CD14-positive monocyte (primary cell): ENCODE results near the gene PGAP6. TPM values are rescaled to one million over a fixed set of nuclear protein-coding genes. Genes with fewer than 3 reads are reported as not detected.
A peak's percentile ranks its signal among the peaks of the same experiment; 100 is the strongest.

Experiments used
- DNase-seq, 3 donors: peaks; one replicate each; pipeline ENCODE4 v3.0.0-alpha.2; 2011 to 2022
- H2AFZ ChIP-seq: 2 replicates; pipeline ENCODE4 v1.6.0; 2012; ENCODE audit warnings: mild to moderate bottlenecking, low read depth, low read length, inconsistent platforms; ENCODE audit not compliant: insufficient read depth, poor library complexity, severe bottlenecking
- H3K27ac ChIP-seq, 2 donors: 1 replicate in 1 of 2; 2 replicates in 1 of 2; pipeline ENCODE4 v1.5.1; 2012 to 2013; ENCODE audit warnings: low read length in 2 of 2, control low read depth in 1 of 2, inconsistent platforms in 1 of 2, low read depth in 1 of 2, mild to moderate bottlenecking in 1 of 2
- H3K27me3 ChIP-seq, 2 donors: one replicate each; pipeline versions ENCODE4 v1.6.0 to v1.6.1; 2011 to 2013; ENCODE audit warnings: low read length in 2 of 2; ENCODE audit not compliant: control insufficient read depth in 2 of 2, insufficient read depth in 2 of 2
- H3K36me3 ChIP-seq, 2 donors: replicated peaks in 1 of 2; 1 replicate in 1 of 2; 2 replicates in 1 of 2; pipeline versions ENCODE4 v1.5.1 to v1.6.1; 2012 to 2013; ENCODE audit warnings: low read length in 2 of 2, control low read depth in 1 of 2, inconsistent platforms in 1 of 2, mild to moderate bottlenecking in 1 of 2; ENCODE audit not compliant: insufficient read depth in 2 of 2, control insufficient read depth in 1 of 2
- H3K4me1 ChIP-seq, 2 donors: 1 replicate in 1 of 2; 2 replicates in 1 of 2; pipeline versions ENCODE4 v1.5.1 to v1.6.1; 2012 to 2013; ENCODE audit warnings: low read length in 2 of 2, control low read depth in 1 of 2, inconsistent platforms in 1 of 2, mild to moderate bottlenecking in 1 of 2, moderate library complexity in 1 of 2; ENCODE audit not compliant: insufficient read depth in 2 of 2, control insufficient read depth in 1 of 2
- H3K4me2 ChIP-seq: replicated peaks from 2 replicates; pipeline ENCODE3; 2012; ENCODE audit warnings: low read length, moderate library complexity, mild to moderate bottlenecking; ENCODE audit not compliant: poor library complexity, severe bottlenecking; ENCODE audit errors: extremely low read depth
- H3K4me3 ChIP-seq, 3 experiments: fragments of 200-600 bp in 1 of 3; sonication (generic) in 1 of 3; replicated peaks in 1 of 3; 1 replicate in 2 of 3; 2 replicates in 1 of 3; pipeline ENCODE4 v1.5.1; 2011 to 2013; ENCODE audit warnings: low read length in 3 of 3, mild to moderate bottlenecking in 3 of 3, control low read depth in 2 of 3, low read depth in 2 of 3, inconsistent platforms in 1 of 3, moderate library complexity in 1 of 3
- H3K79me2 ChIP-seq: 2 replicates; pipeline ENCODE4 v1.6.0; 2012; ENCODE audit warnings: mild to moderate bottlenecking, control low read depth, inconsistent platforms, low read length, moderate library complexity; ENCODE audit not compliant: insufficient read depth
- H3K9ac ChIP-seq: 2 replicates; pipeline ENCODE4 v1.6.0; 2017; ENCODE audit warnings: low read length, mild to moderate bottlenecking; ENCODE audit not compliant: insufficient read depth, poor library complexity, severe bottlenecking
- H3K9me3 ChIP-seq, 2 donors: replicated peaks in 1 of 2; 1 replicate in 1 of 2; 2 replicates in 1 of 2; pipeline versions ENCODE4 v1.5.1 to v1.6.1; 2012 to 2013; ENCODE audit warnings: low read length in 2 of 2, control low read depth in 1 of 2; ENCODE audit not compliant: control insufficient read depth in 1 of 2, insufficient read depth in 1 of 2
- H4K20me1 ChIP-seq: 2 replicates; pipeline ENCODE4 v1.6.0; 2012; ENCODE audit warnings: mild to moderate bottlenecking, low read length, control low read depth, moderate library complexity; ENCODE audit not compliant: insufficient read depth
- H3K27ac Mint-ChIP-seq, 7 donors: one replicate each; pipeline ENCODE4 v1.8.0; 2020; ENCODE audit warnings: mild to moderate bottlenecking in 7 of 7, mixed read lengths in 7 of 7, moderate library complexity in 6 of 7, inconsistent platforms in 2 of 7
- H3K27me3 Mint-ChIP-seq, 3 donors: one replicate each; pipeline ENCODE4 v1.8.0; 2021 to 2022; ENCODE audit warnings: low read depth in 3 of 3, mild to moderate bottlenecking in 3 of 3, mixed read lengths in 3 of 3, moderate library complexity in 3 of 3, inconsistent platforms in 1 of 3
- H3K36me3 Mint-ChIP-seq, 2 donors: one replicate each; pipeline ENCODE4 v1.8.0; 2020; ENCODE audit warnings: mixed read lengths in 2 of 2, inconsistent platforms in 1 of 2, mild to moderate bottlenecking in 1 of 2
- H3K4me1 Mint-ChIP-seq: one replicate; pipeline ENCODE4 v1.8.0; 2020; ENCODE audit warnings: mild to moderate bottlenecking, mixed read lengths
- H3K4me3 Mint-ChIP-seq, 2 donors: one replicate each; pipeline ENCODE4 v1.8.0; 2020; ENCODE audit warnings: mild to moderate bottlenecking in 2 of 2, mixed read lengths in 2 of 2, moderate library complexity in 1 of 2
- H3K9me3 Mint-ChIP-seq, 7 donors: one replicate each; pipeline ENCODE4 v1.8.0; 2020 to 2022; ENCODE audit warnings: mixed read lengths in 7 of 7, mild to moderate bottlenecking in 6 of 7, moderate library complexity in 6 of 7, inconsistent platforms in 2 of 7
- WGBS: methylation state at CpG from one replicate; pipeline ENCODE4 v1.1.5; 2013; ENCODE audit warnings: missing lambda C conversion rate; ENCODE audit not compliant: insufficient coverage; 5-methylcytosine and 5-hydroxymethylcytosine counted together
- intact Hi-C, 2 donors: fragments of 100-400 bp; cut with micrococcal nuclease; formaldehyde crosslinking; loops; one replicate each; pipeline versions ENCODE4 v1.15.0 to v1.15.1; 2023
- polyA plus RNA-seq, 3 donors: library from polyadenylated mRNA; depleted of rRNA in 1 of 3; unstranded in 2 of 3; stranded (reverse) in 1 of 3; fragments of 300-500 nt in 2 of 3; fragments of >200 nt in 1 of 3; fragmentation: Illumina TruSeq in 2 of 3; gene quantifications; 1 replicate in 2 of 3; 2 replicates in 1 of 3; pipeline ENCODE4 v1.2.3, GENCODE V29; 2012 to 2021
- TF ChIP-seq, protein P1 (sequence below): fragments of 200-600 bp; IDR thresholded peaks from one replicate; pipeline ENCODE4 v1.8.0; 2022; ENCODE audit warnings: antibody characterized with exemption, mild to moderate bottlenecking

The PGAP6 gene
- polyA plus RNA-seq, 3 donors = 18.2 to 137 (median 39.8) TPM

DNA sequence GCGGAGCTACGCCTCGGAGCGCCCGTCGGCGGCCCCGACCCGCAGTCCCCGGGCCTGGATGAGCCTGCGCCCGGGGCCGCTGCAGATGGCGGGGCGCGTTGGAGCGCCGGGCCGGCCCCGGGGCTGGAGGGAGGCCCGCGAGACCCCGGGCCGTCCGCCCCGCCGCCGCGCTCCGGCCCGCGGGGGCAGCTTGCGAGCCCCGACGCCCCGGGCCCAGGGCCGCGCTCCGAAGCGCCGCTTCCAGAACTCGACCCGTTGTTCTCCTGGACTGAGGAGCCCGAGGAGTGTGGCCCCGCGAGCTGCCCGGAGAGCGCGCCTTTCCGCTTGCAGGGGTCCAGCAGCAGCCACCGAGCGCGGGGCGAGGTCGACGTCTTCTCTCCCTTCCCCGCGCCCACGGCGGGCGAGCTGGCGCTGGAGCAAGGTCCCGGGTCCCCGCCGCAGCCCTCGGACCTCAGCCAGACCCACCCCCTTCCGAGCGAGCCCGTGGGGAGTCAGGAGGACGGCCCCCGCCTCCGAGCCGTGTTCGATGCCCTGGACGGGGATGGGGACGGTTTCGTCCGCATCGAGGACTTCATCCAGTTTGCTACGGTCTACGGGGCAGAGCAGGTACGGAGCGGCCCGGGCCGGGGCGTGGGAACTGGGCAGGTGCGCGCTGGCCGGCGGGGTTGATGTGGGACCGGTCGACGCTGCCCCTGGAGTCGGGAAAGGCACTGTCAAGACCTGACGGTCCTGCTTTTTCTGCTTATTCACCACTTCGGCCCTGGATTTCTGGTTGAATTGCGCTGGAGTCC is 44.5 kb upstream of the PGAP6 start:
- Mint-ChIP-seq H3K4me1 (peaks cover 26% of the 10 kb centered on the region), H3K9me3 (peaks cover 0 to 9% (median 0%) of the 10 kb centered on the region in 7 donors), H3K27me3 (peaks cover 29 to 41% (median 40%) of the 10 kb centered on the region in 3 donors), H3K27ac (peak overlapping the region in 1 of 7 donors; percentile 8), H3K4me3 (peak overlapping the region; percentile 76 to 87), H3K36me3 (peaks cover 7% of the 10 kb centered on the region in 2 donors)
- Histone ChIP-seq H3K79me2 (peaks cover 4% of the 10 kb centered on the region), H3K4me3 (peak overlapping the region; percentile 2 to 77 (median 17)), H3K4me2 (peak overlapping the region; percentile 90), H3K9ac (peak overlapping the region; percentile 56), H3K27me3 (peaks cover 0 to 24% of the 10 kb centered on the region in 2 donors), H3K9me3 (no peaks in the 10 kb centered on the region), H3K36me3 (no peaks in the 10 kb centered on the region), H3K27ac (no peak overlapping the region), H4K20me1 (peaks cover 12% of the 10 kb centered on the region), H2AFZ (peak overlapping the region; percentile 79), H3K4me1 (peaks cover 24 to 31% of the 10 kb centered on the region in 2 donors)
- TF ChIP-seq, protein P1, sequence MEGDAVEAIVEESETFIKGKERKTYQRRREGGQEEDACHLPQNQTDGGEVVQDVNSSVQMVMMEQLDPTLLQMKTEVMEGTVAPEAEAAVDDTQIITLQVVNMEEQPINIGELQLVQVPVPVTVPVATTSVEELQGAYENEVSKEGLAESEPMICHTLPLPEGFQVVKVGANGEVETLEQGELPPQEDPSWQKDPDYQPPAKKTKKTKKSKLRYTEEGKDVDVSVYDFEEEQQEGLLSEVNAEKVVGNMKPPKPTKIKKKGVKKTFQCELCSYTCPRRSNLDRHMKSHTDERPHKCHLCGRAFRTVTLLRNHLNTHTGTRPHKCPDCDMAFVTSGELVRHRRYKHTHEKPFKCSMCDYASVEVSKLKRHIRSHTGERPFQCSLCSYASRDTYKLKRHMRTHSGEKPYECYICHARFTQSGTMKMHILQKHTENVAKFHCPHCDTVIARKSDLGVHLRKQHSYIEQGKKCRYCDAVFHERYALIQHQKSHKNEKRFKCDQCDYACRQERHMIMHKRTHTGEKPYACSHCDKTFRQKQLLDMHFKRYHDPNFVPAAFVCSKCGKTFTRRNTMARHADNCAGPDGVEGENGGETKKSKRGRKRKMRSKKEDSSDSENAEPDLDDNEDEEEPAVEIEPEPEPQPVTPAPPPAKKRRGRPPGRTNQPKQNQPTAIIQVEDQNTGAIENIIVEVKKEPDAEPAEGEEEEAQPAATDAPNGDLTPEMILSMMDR = no peak
- under 1% methylated on average over 97 of the region's 97 CpGs for WGBS
- no peak for DNase-seq
- intact Hi-C loops = no loop called here

GRCh38 chr16:425740-426114 is 43.9 kb upstream of the PGAP6 start:
- peak overlapping the region; percentile 94 for H2AFZ ChIP-seq
- no peak overlapping the region for H3K27ac ChIP-seq
- peaks cover 0 to 24% of the 10 kb centered on the region in 2 donors for H3K27me3 ChIP-seq
- H3K9me3 ChIP-seq = no peaks in the 10 kb centered on the region
- peaks cover 0 to 9% (median 0%) of the 10 kb centered on the region in 7 donors for H3K9me3 Mint-ChIP-seq
- 0% methylated on average over 63 of the region's 63 CpGs for WGBS
- H3K4me3 ChIP-seq = peak overlapping the region in 2 of 3 experiments; percentile 69 to 78
- peaks cover 7% of the 10 kb centered on the region in 2 donors for H3K36me3 Mint-ChIP-seq
- TF ChIP-seq, protein P1 = no peak
- intact Hi-C loops = no loop called here
- H3K9ac ChIP-seq = peak overlapping the region; percentile 56
- H3K4me3 Mint-ChIP-seq = peak overlapping the region; percentile 85 to 95
- peaks cover 26% of the 10 kb centered on the region for H3K4me1 Mint-ChIP-seq
- H3K36me3 ChIP-seq = no peaks in the 10 kb centered on the region
- H3K4me2 ChIP-seq = peak overlapping the region; percentile 90
- H3K4me1 ChIP-seq = peaks cover 24 to 31% of the 10 kb centered on the region in 2 donors
- peaks cover 4% of the 10 kb centered on the region for H3K79me2 ChIP-seq
- peaks cover 12% of the 10 kb centered on the region for H4K20me1 ChIP-seq
- H3K27me3 Mint-ChIP-seq = peaks cover 31 to 41% (median 40%) of the 10 kb centered on the region in 3 donors
- no peak for DNase-seq
- peak overlapping the region in 1 of 7 donors; percentile 91 for H3K27ac Mint-ChIP-seq
